Astrocyte (in vitro differentiated cells and primary cell): ENCODE data around the gene IL34. TPM values are rescaled to one million over a fixed set of nuclear protein-coding genes. Genes with fewer than 3 reads are reported as not detected.

ENCODE experiments used
- DNase-seq: peaks from one replicate; pipeline ENCODE4 v3.0.0-alpha.2; 2010; ENCODE audit warnings: low read depth
- FAIRE-seq: peaks from 2 replicates; lab custom pipeline; 2011; peaks lifted over from hg19 to GRCh38; lab: Jason Lieb, UNC
- H2AFZ ChIP-seq: 2 replicates; pipeline ENCODE4 v1.6.0; 2012; ENCODE audit warnings: low read depth, low read length, inconsistent platforms
- H3K27ac ChIP-seq: 2 replicates; pipeline ENCODE4 v1.5.1; 2011; ENCODE audit warnings: low read depth, low read length, inconsistent platforms
- H3K27me3 ChIP-seq: 2 replicates; pipeline ENCODE4 v1.6.0; 2011; ENCODE audit warnings: low read length, inconsistent platforms; ENCODE audit not compliant: insufficient read depth
- H3K36me3 ChIP-seq: 2 replicates; pipeline ENCODE4 v1.5.1; 2011; ENCODE audit warnings: low read length, inconsistent platforms; ENCODE audit not compliant: insufficient read depth
- H3K4me1 ChIP-seq: 2 replicates; pipeline ENCODE4 v1.5.1; 2011; ENCODE audit warnings: low read length, inconsistent platforms; ENCODE audit not compliant: insufficient read depth
- H3K4me2 ChIP-seq: 2 replicates; pipeline ENCODE4 v1.6.0; 2012; ENCODE audit warnings: low read length, inconsistent platforms
- H3K4me3 ChIP-seq: 2 replicates; pipeline ENCODE4 v1.5.1; 2011; ENCODE audit warnings: low read depth, mild to moderate bottlenecking, low read length, inconsistent platforms; ENCODE audit not compliant: insufficient read depth
- H3K79me2 ChIP-seq: 2 replicates; pipeline ENCODE4 v1.6.0; 2012; ENCODE audit warnings: mild to moderate bottlenecking, low read length, inconsistent platforms; ENCODE audit not compliant: insufficient read depth
- H3K9ac ChIP-seq: 2 replicates; pipeline ENCODE4 v1.6.0; 2012; ENCODE audit warnings: mild to moderate bottlenecking, low read length, inconsistent platforms
- H3K9me3 ChIP-seq: 2 replicates; pipeline ENCODE4 v1.5.1; 2012; ENCODE audit warnings: low read depth, mild to moderate bottlenecking, low read length, inconsistent platforms; ENCODE audit not compliant: insufficient read depth
- H4K20me1 ChIP-seq: 2 replicates; pipeline ENCODE4 v1.6.0; 2012; ENCODE audit warnings: low read length, inconsistent platforms; ENCODE audit not compliant: insufficient read depth
- H3K27ac Mint-ChIP-seq: one replicate; pipeline ENCODE4 v1.8.0; 2021; ENCODE audit warnings: mild to moderate bottlenecking, mixed read lengths; ENCODE audit not compliant: unreplicated experiment
- H3K27me3 Mint-ChIP-seq: one replicate; pipeline ENCODE4 v1.8.0; 2021; ENCODE audit warnings: low read depth, mixed read lengths; ENCODE audit not compliant: unreplicated experiment
- H3K36me3 Mint-ChIP-seq: one replicate; pipeline ENCODE4 v1.8.0; 2021; ENCODE audit warnings: low read depth, mixed read lengths; ENCODE audit not compliant: unreplicated experiment
- H3K4me1 Mint-ChIP-seq: one replicate; pipeline ENCODE4 v1.8.0; 2021; ENCODE audit warnings: low read depth, mixed read lengths; ENCODE audit not compliant: unreplicated experiment
- H3K4me3 Mint-ChIP-seq: one replicate; pipeline ENCODE4 v1.8.0; 2021; ENCODE audit warnings: mild to moderate bottlenecking, moderate library complexity, mixed read lengths; ENCODE audit not compliant: unreplicated experiment
- H3K9me3 Mint-ChIP-seq: one replicate; pipeline ENCODE4 v1.8.0; 2021; ENCODE audit warnings: mild to moderate bottlenecking, mixed read lengths; ENCODE audit not compliant: unreplicated experiment
- EZH2 ChIP-seq: IDR thresholded peaks from 2 replicates; pipeline ENCODE4 v1.6.1; 2012; ENCODE audit warnings: mild to moderate bottlenecking, low read length, inconsistent platforms; ENCODE audit not compliant: insufficient read depth
- total RNA-seq: library from RNA; stranded (reverse); gene quantifications from 2 replicates; pipeline ENCODE4 v1.2.1, GENCODE V29; 2021
- TF ChIP-seq, protein P1 (sequence below): IDR thresholded peaks from 2 replicates; pipeline ENCODE4 v1.5.1; 2011; ENCODE audit warnings: low read depth, mild to moderate bottlenecking, inconsistent platforms, low read length, moderate library complexity; ENCODE audit not compliant: insufficient read depth

IL34 gene
- total RNA-seq, 1 donor from 2014 or later, result 0.34 TPM

DNA sequence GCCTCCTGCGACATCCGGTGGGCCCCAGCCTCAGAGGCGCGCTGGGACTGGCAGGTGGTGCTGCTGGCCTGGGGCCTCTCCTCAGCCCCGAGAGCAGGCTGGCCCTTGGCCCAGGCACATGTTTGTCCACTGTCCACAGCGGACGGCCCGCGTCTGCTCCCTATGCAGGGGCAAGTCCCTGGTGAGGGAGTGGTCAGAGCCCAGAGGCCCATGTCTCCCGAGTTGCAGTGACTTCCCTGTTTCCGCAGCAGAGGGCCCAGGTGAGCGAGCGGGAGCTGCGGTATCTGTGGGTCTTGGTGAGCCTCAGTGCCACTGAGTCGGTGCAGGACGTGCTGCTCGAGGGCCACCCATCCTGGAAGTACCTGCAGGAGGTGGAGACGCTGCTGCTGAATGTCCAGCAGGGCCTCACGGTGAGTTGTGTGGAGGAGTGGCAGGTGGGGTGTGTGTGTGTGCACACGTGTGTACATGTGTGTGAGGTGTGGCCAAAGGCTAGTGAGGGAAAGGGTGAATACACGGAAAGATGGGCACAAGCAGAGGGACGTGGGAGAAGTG is 10.4 kb downstream of the IL34 start:
- no peak for DNase-seq
- TF ChIP-seq, protein P1, sequence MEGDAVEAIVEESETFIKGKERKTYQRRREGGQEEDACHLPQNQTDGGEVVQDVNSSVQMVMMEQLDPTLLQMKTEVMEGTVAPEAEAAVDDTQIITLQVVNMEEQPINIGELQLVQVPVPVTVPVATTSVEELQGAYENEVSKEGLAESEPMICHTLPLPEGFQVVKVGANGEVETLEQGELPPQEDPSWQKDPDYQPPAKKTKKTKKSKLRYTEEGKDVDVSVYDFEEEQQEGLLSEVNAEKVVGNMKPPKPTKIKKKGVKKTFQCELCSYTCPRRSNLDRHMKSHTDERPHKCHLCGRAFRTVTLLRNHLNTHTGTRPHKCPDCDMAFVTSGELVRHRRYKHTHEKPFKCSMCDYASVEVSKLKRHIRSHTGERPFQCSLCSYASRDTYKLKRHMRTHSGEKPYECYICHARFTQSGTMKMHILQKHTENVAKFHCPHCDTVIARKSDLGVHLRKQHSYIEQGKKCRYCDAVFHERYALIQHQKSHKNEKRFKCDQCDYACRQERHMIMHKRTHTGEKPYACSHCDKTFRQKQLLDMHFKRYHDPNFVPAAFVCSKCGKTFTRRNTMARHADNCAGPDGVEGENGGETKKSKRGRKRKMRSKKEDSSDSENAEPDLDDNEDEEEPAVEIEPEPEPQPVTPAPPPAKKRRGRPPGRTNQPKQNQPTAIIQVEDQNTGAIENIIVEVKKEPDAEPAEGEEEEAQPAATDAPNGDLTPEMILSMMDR, result no peak
- no peak for TF ChIP-seq EZH2

DNA sequence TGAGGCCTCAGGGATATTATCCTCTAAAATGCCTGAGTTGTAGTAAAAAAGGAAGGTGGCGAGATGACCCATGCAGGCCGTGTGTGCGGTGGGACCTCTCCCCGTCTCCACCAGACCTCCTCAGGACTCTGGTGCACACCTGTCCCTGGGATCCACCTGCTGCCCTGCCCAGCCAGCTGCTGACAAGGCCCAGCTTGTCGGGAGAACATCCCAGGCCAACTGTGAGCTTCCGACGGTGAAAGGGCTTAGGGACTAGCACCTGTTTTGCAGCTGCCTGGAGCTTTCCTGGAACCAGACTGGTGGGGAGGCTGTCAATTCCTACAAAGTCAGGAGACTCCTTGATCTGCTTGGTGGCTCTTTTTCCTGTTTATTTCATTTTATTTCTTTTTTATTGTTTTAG is 11.6 kb downstream of the IL34 start:
- no peaks in the 10 kb centered on the region for H3K79me2 ChIP-seq
- H3K4me3 ChIP-seq, result no peak overlapping the region
- peaks cover 7% of the 10 kb centered on the region for H3K27me3 Mint-ChIP-seq
- no peaks in the 10 kb centered on the region for H3K36me3 ChIP-seq
- H3K27ac ChIP-seq, result no peak overlapping the region
- no peaks in the 10 kb centered on the region for H3K9me3 Mint-ChIP-seq
- FAIRE-seq, result no peak
- no peaks in the 10 kb centered on the region for H3K36me3 Mint-ChIP-seq
- H3K4me1 Mint-ChIP-seq, result peaks cover 6% of the 10 kb centered on the region
- H3K9ac ChIP-seq, result no peak overlapping the region
- TF ChIP-seq EZH2, result no peak
- TF ChIP-seq, protein P1, result no peak
- H3K27ac Mint-ChIP-seq, result no peak overlapping the region
- H4K20me1 ChIP-seq, result peaks cover 13% of the 10 kb centered on the region
- no peak overlapping the region for H2AFZ ChIP-seq
- no peak overlapping the region for H3K4me2 ChIP-seq
- no peak for DNase-seq
- no peaks in the 10 kb centered on the region for H3K27me3 ChIP-seq
- H3K4me1 ChIP-seq, result peaks cover 9% of the 10 kb centered on the region
- H3K4me3 Mint-ChIP-seq, result no peak overlapping the region
- no peaks in the 10 kb centered on the region for H3K9me3 ChIP-seq

More for the DNA sequence above, 10.4 kb downstream of the IL34 start:
- H3K4me2 ChIP-seq, result no peak overlapping the region
- Mint-ChIP-seq H3K27ac (no peak overlapping the region), H3K27me3 (peaks cover 7% of the 10 kb centered on the region), H3K4me1 (peaks cover 4% of the 10 kb centered on the region), H3K4me3 (no peak overlapping the region), H3K36me3 (no peaks in the 10 kb centered on the region), H3K9me3 (no peaks in the 10 kb centered on the region)
- no peaks in the 10 kb centered on the region for H3K79me2 ChIP-seq
- no peaks in the 10 kb centered on the region for H3K9me3 ChIP-seq
- peaks cover 5% of the 10 kb centered on the region for H4K20me1 ChIP-seq
- no peak overlapping the region for H2AFZ ChIP-seq
- H3K4me1 ChIP-seq, result peaks cover 5% of the 10 kb centered on the region
- FAIRE-seq, result no peak
- no peaks in the 10 kb centered on the region for H3K36me3 ChIP-seq
- no peak overlapping the region for H3K27ac ChIP-seq
- no peaks in the 10 kb centered on the region for H3K27me3 ChIP-seq
- H3K4me3 ChIP-seq, result no peak overlapping the region
- H3K9ac ChIP-seq, result no peak overlapping the region

DNA sequence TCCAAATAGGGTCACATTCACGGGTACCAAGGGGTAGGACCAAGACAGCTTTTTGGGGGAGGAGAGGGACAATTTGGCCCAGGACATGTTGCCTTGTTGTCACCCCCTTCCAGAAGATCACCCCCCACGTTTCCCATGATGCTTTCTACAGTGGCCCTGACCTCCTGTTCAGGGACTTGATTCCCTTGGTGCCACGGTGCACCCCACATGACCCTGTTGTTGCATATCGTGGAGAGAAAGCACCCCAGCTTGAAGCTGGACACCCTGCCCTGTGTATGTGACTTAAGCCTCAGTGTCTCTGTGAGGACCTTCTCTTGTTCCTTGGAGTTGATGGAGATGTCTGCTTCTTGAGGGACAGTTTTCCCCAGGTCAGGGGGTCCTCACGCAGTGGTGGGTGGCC is 12.6 kb downstream of the IL34 start:
- no peak overlapping the region for H3K27ac Mint-ChIP-seq
- no peak overlapping the region for H3K4me2 ChIP-seq
- H3K9ac ChIP-seq, result no peak overlapping the region
- no peaks in the 10 kb centered on the region for H3K36me3 Mint-ChIP-seq
- no peak for DNase-seq
- no peaks in the 10 kb centered on the region for H3K36me3 ChIP-seq
- no peak overlapping the region for H3K27ac ChIP-seq
- H3K4me3 Mint-ChIP-seq, result no peak overlapping the region
- no peaks in the 10 kb centered on the region for H3K27me3 ChIP-seq
- H3K4me1 Mint-ChIP-seq, result peaks cover 2% of the 10 kb centered on the region
- no peak overlapping the region for H2AFZ ChIP-seq
- H3K9me3 ChIP-seq, result no peaks in the 10 kb centered on the region
- no peaks in the 10 kb centered on the region for H3K9me3 Mint-ChIP-seq
- H3K27me3 Mint-ChIP-seq, result peaks cover 7% of the 10 kb centered on the region
- no peak overlapping the region for H3K4me3 ChIP-seq
- no peaks in the 10 kb centered on the region for H3K79me2 ChIP-seq
- TF ChIP-seq, protein P1, result no peak
- TF ChIP-seq EZH2, result no peak
- peaks cover 8% of the 10 kb centered on the region for H3K4me1 ChIP-seq
- peaks cover 13% of the 10 kb centered on the region for H4K20me1 ChIP-seq
- no peak for FAIRE-seq
